22Rv1 (cell line): ENCODE data around the gene NAV2.

Experiments
- CTCF ChIP-seq: fragments of 450-650 bp; IDR thresholded peaks from 2 replicates; pipeline ENCODE4 v1.5.1; 2017; ENCODE audit warnings: mild to moderate bottlenecking
- ZFX ChIP-seq: fragments of 450-650 bp; IDR thresholded peaks from 2 replicates; pipeline ENCODE4 v1.6.1; 2017; ENCODE audit warnings: antibody characterized with exemption, borderline replicate concordance

DNA sequence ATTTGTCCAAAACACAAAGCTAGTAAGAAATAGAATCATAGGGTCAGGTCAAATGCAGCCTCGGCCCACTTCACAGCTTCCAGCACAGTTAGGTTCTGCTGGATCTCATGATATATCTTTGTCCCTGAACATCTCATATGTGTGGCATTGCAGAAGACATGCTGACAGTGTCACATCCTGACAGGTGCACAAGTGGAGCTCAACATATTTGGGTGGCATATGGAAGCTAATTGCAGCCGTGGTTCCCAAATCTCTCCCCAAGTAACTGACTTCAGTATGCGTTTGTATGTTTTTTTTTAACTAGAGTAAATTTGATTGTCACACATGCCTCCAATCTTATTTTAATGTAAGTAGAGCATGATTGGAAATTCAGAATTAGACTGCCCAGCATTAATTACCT lies 33.4 kb downstream of the NAV2 start:
- no peak for TF ChIP-seq CTCF
- no peak for TF ChIP-seq ZFX
